GM18909 (cell line): ENCODE data around the gene BCDIN3D.
"Not testable (repeated sequence)": the region's sequence is repeated elsewhere in the genome, so short reads cannot be mapped to it uniquely, and the experiment has no call there.

ENCODE experiments used
- ATAC-seq: cut with Tn5 transposase; IDR thresholded peaks from one replicate; pipeline ENCODE4 v1.9.1; 2021; ENCODE audit warnings: mild to moderate bottlenecking; ENCODE audit not compliant: unreplicated experiment, poor library complexity

BCDIN3D gene

GRCh38 chr12:49878021-49878420, 35.1 kb upstream of the BCDIN3D start:
- ATAC-seq, result no peak

GRCh38 chr12:49877066-49877465, 34.2 kb upstream of the BCDIN3D start:
- no peak for ATAC-seq

GRCh38 chr12:49876070-49876469, 33.2 kb upstream of the BCDIN3D start:
- no peak for ATAC-seq

GRCh38 chr12:49875115-49875720, 32.3 kb upstream of the BCDIN3D start:
- ATAC-seq, result no peak

- no peak for ATAC-seq
Observed at GRCh38 chr12:49874142-49874897, 31.4 kb upstream of the BCDIN3D start.

GRCh38 chr12:49873361-49873934, 30.5 kb upstream of the BCDIN3D start:
- ATAC-seq, result no peak

- no peak for ATAC-seq
Observed at GRCh38 chr12:49872781-49873181, 29.9 kb upstream of the BCDIN3D start.

- ATAC-seq, result no peak
Observed at GRCh38 chr12:49872381-49872780, 29.5 kb upstream of the BCDIN3D start.

GRCh38 chr12:49871811-49872251, 28.9 kb upstream of the BCDIN3D start:
- ATAC-seq, result not testable (repeated sequence)

GRCh38 chr12:49871263-49871561, 28.3 kb upstream of the BCDIN3D start:
- no peak for ATAC-seq

GRCh38 chr12:49870501-49871262, 27.8 kb upstream of the BCDIN3D start:
- no peak for ATAC-seq

- ATAC-seq, result no peak
Observed at GRCh38 chr12:49869816-49870500, 27.1 kb upstream of the BCDIN3D start.

- ATAC-seq, result no peak
Observed at GRCh38 chr12:49868952-49869815, 26.3 kb upstream of the BCDIN3D start.

- ATAC-seq, result no peak
Observed at GRCh38 chr12:49868449-49868848, 25.5 kb upstream of the BCDIN3D start.

- ATAC-seq, result no peak
Observed at GRCh38 chr12:49867570-49868341, 24.9 kb upstream of the BCDIN3D start.

GRCh38 chr12:49866859-49867569, 24.1 kb upstream of the BCDIN3D start:
- ATAC-seq, result no peak

- ATAC-seq, result no peak
Observed at GRCh38 chr12:49865782-49866135, 22.9 kb upstream of the BCDIN3D start.

GRCh38 chr12:49865109-49865781, 22.3 kb upstream of the BCDIN3D start:
- no peak for ATAC-seq
